RWPE2 (cell line): ENCODE measurements around the gene MYBPC2.

Source experiments
- ATAC-seq: fragments of 200-7000 bp; cut with Tn5 transposase; 3 replicates; pipeline ENCODE4 v1.9.1; 2021; ENCODE audit warnings: low read depth
- DNase-seq: peaks from one replicate; pipeline ENCODE4 v3.0.0-alpha.2; 2020; ENCODE audit warnings: low spot score
- H3K27ac ChIP-seq: fragments of 450-650 bp; 2 replicates; pipeline ENCODE4 v1.5.1; 2017; ENCODE audit warnings: mild to moderate bottlenecking; ENCODE audit not compliant: poor library complexity, severe bottlenecking
- H3K27me3 ChIP-seq: fragments of 250-450 bp; sonication (Bioruptor Pico); 2 replicates; pipeline ENCODE4 v1.5.1; 2021; ENCODE audit warnings: mild to moderate bottlenecking, moderate library complexity; ENCODE audit not compliant: insufficient read depth, poor library complexity, severe bottlenecking
- H3K36me3 ChIP-seq: fragments of 250-450 bp; sonication (Bioruptor Pico); 2 replicates; pipeline ENCODE4 v1.5.1; 2020; ENCODE audit warnings: low read depth, mild to moderate bottlenecking, moderate library complexity
- H3K4me1 ChIP-seq: fragments of 250-450 bp; sonication (Bioruptor Pico); 2 replicates; pipeline ENCODE4 v1.5.1; 2021; ENCODE audit warnings: mild to moderate bottlenecking, moderate library complexity; ENCODE audit not compliant: insufficient read depth, poor library complexity, severe bottlenecking
- H3K4me3 ChIP-seq: fragments of 250-450 bp; sonication (Bioruptor Pico); 2 replicates; pipeline ENCODE4 v1.5.1; 2021; ENCODE audit warnings: mild to moderate bottlenecking, moderate library complexity; ENCODE audit not compliant: severe bottlenecking
- H3K9me3 ChIP-seq: fragments of 250-450 bp; sonication (Bioruptor Pico); 2 replicates; pipeline ENCODE4 v1.5.1; 2021; ENCODE audit warnings: mild to moderate bottlenecking, moderate library complexity; ENCODE audit not compliant: severe bottlenecking
- CTCF ChIP-seq: fragments of 450-650 bp; IDR thresholded peaks from one replicate; pipeline ENCODE4 v1.5.1; 2017; ENCODE audit warnings: mild to moderate bottlenecking, moderate library complexity; ENCODE audit not compliant: poor library complexity, severe bottlenecking

Gene MYBPC2

GRCh38 chr19:50423279-50424113 lies 9.2 kb upstream of the MYBPC2 start:
- DNase-seq: no peak
- Histone ChIP-seq H3K27me3 (peaks cover 17% of the 10 kb centered on the region), H3K27ac (no peak overlapping the region), H3K36me3 (no peaks in the 10 kb centered on the region), H3K4me3 (no peak overlapping the region), H3K9me3 (no peaks in the 10 kb centered on the region), H3K4me1 (no peaks in the 10 kb centered on the region)
- TF ChIP-seq CTCF: no peak
- no peak for ATAC-seq

- no peak for TF ChIP-seq CTCF
- H3K4me1 ChIP-seq: no peaks in the 10 kb centered on the region
- ATAC-seq (no peak), DNase-seq (no peak)
- H3K4me3 ChIP-seq: no peak overlapping the region
- no peaks in the 10 kb centered on the region for H3K9me3 ChIP-seq
- H3K36me3 ChIP-seq: no peaks in the 10 kb centered on the region
- no peaks in the 10 kb centered on the region for H3K27me3 ChIP-seq
- no peak overlapping the region for H3K27ac ChIP-seq
Observed at GRCh38 chr19:50425581-50425980, 7.1 kb upstream of the MYBPC2 start.

- no peak for TF ChIP-seq CTCF
- H3K9me3 ChIP-seq: no peaks in the 10 kb centered on the region
- ATAC-seq (no peak), DNase-seq (no peak)
- H3K36me3 ChIP-seq: no peaks in the 10 kb centered on the region
- no peak overlapping the region for H3K27ac ChIP-seq
- no peak overlapping the region for H3K4me3 ChIP-seq
- no peaks in the 10 kb centered on the region for H3K4me1 ChIP-seq
- peaks cover 3% of the 10 kb centered on the region for H3K27me3 ChIP-seq
Observed at GRCh38 chr19:50427318-50427925, 5.3 kb upstream of the MYBPC2 start.

- peaks cover 9% of the 10 kb centered on the region for H3K27me3 ChIP-seq
- no peak for TF ChIP-seq CTCF
- H3K36me3 ChIP-seq: no peaks in the 10 kb centered on the region
- peak overlapping the region; percentile 11 for H3K4me3 ChIP-seq
- no peaks in the 10 kb centered on the region for H3K9me3 ChIP-seq
- H3K27ac ChIP-seq: no peak overlapping the region
- DNase-seq (no peak), ATAC-seq (0 out of 3 replicates have a peak, but pooled peaks have one; percentile 15)
- H3K4me1 ChIP-seq: no peaks in the 10 kb centered on the region
Observed at GRCh38 chr19:50427997-50428425, 4.7 kb upstream of the MYBPC2 start.
